ENCODE measurements around the gene FYB2. TPM values are rescaled to one million over a fixed set of nuclear protein-coding genes. Genes with fewer than 3 reads are reported as not detected.

The FYB2 gene
- total RNA-seq, 1 donor from 2014 or later: 0.05 TPM

- DNase-seq (ENCODE audit: low read depth): no peak
These were observed 15.1 kb upstream of the FYB2 start for GRCh38 chr1:56834137-56834900.

- no peak for DNase-seq (ENCODE audit: low read depth)
These were observed 13.9 kb upstream of the FYB2 start for GRCh38 chr1:56833088-56833487.

GRCh38 chr1:56831871-56832693 lies 12.9 kb upstream of the FYB2 start:
- DNase-seq (ENCODE audit: low read depth): peak; percentile 97

GRCh38 chr1:56830052-56830451 lies 10.8 kb upstream of the FYB2 start:
- no peak for DNase-seq (ENCODE audit: low read depth)

GRCh38 chr1:56827711-56828110 lies 8.5 kb upstream of the FYB2 start:
- DNase-seq (ENCODE audit: low read depth): no peak

GRCh38 chr1:56825436-56825835 lies 6.2 kb upstream of the FYB2 start:
- no peak for DNase-seq (ENCODE audit: low read depth)

GRCh38 chr1:56824938-56825337 lies 5.7 kb upstream of the FYB2 start:
- DNase-seq (ENCODE audit: low read depth): no peak

- DNase-seq (ENCODE audit: low read depth): no peak
These were observed 5.1 kb upstream of the FYB2 start for GRCh38 chr1:56824271-56824670.

- no peak for DNase-seq (ENCODE audit: low read depth)
These were observed 2.2 kb upstream of the FYB2 start for GRCh38 chr1:56821462-56821797.

GRCh38 chr1:56820755-56821461 lies 1.7 kb upstream of the FYB2 start:
- DNase-seq (ENCODE audit: low read depth): peak; percentile 54

- no peak for DNase-seq (ENCODE audit: low read depth)
These were observed 1.3 kb downstream of the FYB2 start for GRCh38 chr1:56817716-56818463.

- DNase-seq (ENCODE audit: low read depth): peak; percentile 39
These were observed 2.3 kb downstream of the FYB2 start for GRCh38 chr1:56816909-56817308.

- DNase-seq (ENCODE audit: low read depth): no peak
These were observed 2.9 kb downstream of the FYB2 start for GRCh38 chr1:56816264-56816663.

GRCh38 chr1:56814205-56814604 lies 5.0 kb downstream of the FYB2 start:
- no peak for DNase-seq (ENCODE audit: low read depth)

- peak; percentile 59 for DNase-seq (ENCODE audit: low read depth)
These were observed 7.9 kb downstream of the FYB2 start for GRCh38 chr1:56811331-56811730.

GRCh38 chr1:56808410-56808809 lies 10.8 kb downstream of the FYB2 start:
- DNase-seq (ENCODE audit: low read depth): no peak

- no peak for DNase-seq (ENCODE audit: low read depth)
These were observed 12.4 kb downstream of the FYB2 start for GRCh38 chr1:56806804-56807203.

GRCh38 chr1:56803561-56804156 lies 15.5 kb downstream of the FYB2 start:
- peak; percentile 62 for DNase-seq (ENCODE audit: low read depth)

- no peak for DNase-seq (ENCODE audit: low read depth)
These were observed 19.4 kb downstream of the FYB2 start for GRCh38 chr1:56799605-56800400.

GRCh38 chr1:56798053-56798471 lies 21.1 kb downstream of the FYB2 start:
- DNase-seq (ENCODE audit: low read depth): peak; percentile 52
